RPMI7951 (cell line): ENCODE measurements around the gene AKR1C3. TPM values are rescaled to one million over a fixed set of nuclear protein-coding genes. Genes with fewer than 3 reads are reported as not detected.
"Not testable (repeated sequence)": the region's sequence is repeated elsewhere in the genome, so short reads cannot be mapped to it uniquely, and the experiment has no call there.

Source experiments
- DNase-seq: peaks from one replicate; pipeline ENCODE4 v3.0.0-alpha.2; 2012; ENCODE audit warnings: low read depth
- total RNA-seq: library from RNA; depleted of rRNA; stranded (reverse); fragments of >200 nt; shearing (Covaris generic); gene quantifications from 2 replicates; pipeline ENCODE4 v1.2.3, GENCODE V29; 2014; rRNA removed

The AKR1C3 gene
- total RNA-seq, result 88.1 and 95.2 TPM in 2 replicates

- DNase-seq, result peak; percentile 83
These were observed at the start of gene AKR1C3 for GRCh38 chr10:5094265-5095205. Gene AKR1C3, plus strand, starts transcription at chr10:5094414. Its CDS starts 31 bp downstream, at chr10:5094445.

- no peak for DNase-seq
These were observed 49.1 kb upstream of the AKR1C3 start for GRCh38 chr10:5045095-5045494.

- DNase-seq, result no peak
These were observed 47.8 kb upstream of the AKR1C3 start for GRCh38 chr10:5046410-5046809.

- DNase-seq, result not testable (repeated sequence)
These were observed 47.2 kb upstream of the AKR1C3 start for GRCh38 chr10:5047055-5047454.

- DNase-seq, result no peak
These were observed 46.1 kb upstream of the AKR1C3 start for GRCh38 chr10:5047912-5048628.

GRCh38 chr10:5052951-5053500 is 41.2 kb upstream of the AKR1C3 start:
- DNase-seq, result not testable (repeated sequence)

GRCh38 chr10:5054831-5055230 is 39.4 kb upstream of the AKR1C3 start:
- DNase-seq, result not testable (repeated sequence)

- DNase-seq, result not testable (repeated sequence)
These were observed 34.9 kb upstream of the AKR1C3 start for GRCh38 chr10:5059267-5059666.

GRCh38 chr10:5060791-5061190 is 33.4 kb upstream of the AKR1C3 start:
- DNase-seq, result not testable (repeated sequence)

- DNase-seq, result no peak
These were observed 29.6 kb upstream of the AKR1C3 start for GRCh38 chr10:5064656-5065055.

- DNase-seq, result no peak
These were observed 25.8 kb upstream of the AKR1C3 start for GRCh38 chr10:5068274-5068984.

GRCh38 chr10:5070648-5071410 is 23.4 kb upstream of the AKR1C3 start:
- no peak for DNase-seq

GRCh38 chr10:5071411-5072198 is 22.6 kb upstream of the AKR1C3 start:
- peak; percentile 88 for DNase-seq

- no peak for DNase-seq
These were observed 20.6 kb upstream of the AKR1C3 start for GRCh38 chr10:5073659-5074058.

GRCh38 chr10:5076615-5077014 is 17.6 kb upstream of the AKR1C3 start:
- no peak for DNase-seq

GRCh38 chr10:5078547-5079180 is 15.6 kb upstream of the AKR1C3 start:
- no peak for DNase-seq

- no peak for DNase-seq
These were observed 14.8 kb upstream of the AKR1C3 start for GRCh38 chr10:5079306-5079830.

- DNase-seq, result no peak
These were observed 14.4 kb upstream of the AKR1C3 start for GRCh38 chr10:5079836-5080235.

GRCh38 chr10:5081091-5081490 is 13.1 kb upstream of the AKR1C3 start:
- DNase-seq, result no peak
